ENCODE data around the gene CLP1. TPM values are rescaled to one million over a fixed set of nuclear protein-coding genes. Genes with fewer than 3 reads are reported as not detected.
A peak's percentile ranks its signal among the peaks of the same experiment; 100 is the strongest.

The CLP1 gene
- polyA plus RNA-seq, 1 of the 3 experiments (the other 2 are of a cell fraction), result 18.1 TPM

GRCh38 chr11:57647960-57648800 is 9.4 kb upstream of the CLP1 start:
- peaks cover 27% of the 10 kb centered on the region for H4K20me1 ChIP-seq (ENCODE audit: insufficient read depth)
- peak; percentile 47 for DNase-seq
- POLR2A ChIA-PET, result interaction anchor here (0.5 to 1.8 kb wide), 3 partner anchors 62 to 1715 kb away, joined by 3 to 4 read pairs (median 3); no protein-coding TSS in a partner anchor
- H2AFZ ChIP-seq (ENCODE audit: low read depth), result no peak overlapping the region
- peaks cover 16% of the 10 kb centered on the region for H3F3A ChIP-seq (replicated peaks; ENCODE audit: insufficient read depth)
- no peak overlapping the region for H3K9ac ChIP-seq
- WGBS (ENCODE audit: low lambda C conversion rate), result 61% methylated on average over 13 of the region's 13 CpGs
- no peaks in the 10 kb centered on the region for H3K27me3 ChIP-seq (ENCODE audit: insufficient read depth)
- CTCF ChIA-PET, result interaction anchor here (0.6 to 17.7 kb wide), 9 partner anchors 8 to 191 kb away, joined by 3 to 326 read pairs (median 4); partner anchors contain the start of gene UBE2L6
- no peaks in the 10 kb centered on the region for H3K9me3 ChIP-seq
- peak overlapping the region; percentile 99 for H3K4me2 ChIP-seq
- H3K79me2 ChIP-seq (ENCODE audit: insufficient read depth), result 0 out of 2 replicates have a peak, but pooled peaks cover 3% of the 10 kb centered on the region
- peaks cover 0 to 4% of the 10 kb centered on the region in 2 experiments for H3K36me3 ChIP-seq (replicated peaks in 1 of 2; ENCODE audit: control insufficient read depth in 1 of 2, insufficient read depth in 2 of 2, low read length in 1 of 2)
- no peak overlapping the region for H3K27ac ChIP-seq (ENCODE audit: low read depth in 2 of 2, low read length in 1 of 2)
- no peaks in the 10 kb centered on the region for H3K9me2 ChIP-seq
- peaks cover 16 to 35% of the 10 kb centered on the region in 2 experiments; a peak in 3 of 4 replicates for H3K4me1 ChIP-seq (ENCODE audit: control insufficient read depth in 1 of 2, insufficient read depth in 2 of 2, low read depth in 1 of 2, low read length in 1 of 2)
- peak overlapping the region in 1 of 2 experiments; percentile 68; a peak in 3 of 4 replicates for H3K4me3 ChIP-seq (ENCODE audit: low read depth in 2 of 2, low read length in 1 of 2)
- TF ChIP-seq ELF1 (IDR thresholded peaks at IDR 0.05), result peak; percentile 14; the same call in 1 of the 2 replicates
- TF ChIP-seq EZH2phosphoT487 (IDR thresholded peaks at IDR 0.05; ENCODE audit: borderline replicate concordance, low read depth), result no peak
- TF ChIP-seq YY1 (IDR thresholded peaks at IDR 0.05; ENCODE audit: low read depth), result no peak
- TF ChIP-seq SMC3 (IDR thresholded peaks at IDR 0.05; ENCODE audit: low read depth, low read length), result no peak

- TF ChIP-seq POLR2AphosphoS5 (IDR thresholded peaks at IDR 0.05; ENCODE audit: low read depth, low read length), result no peak
- TF ChIP-seq PBX3 (IDR thresholded peaks at IDR 0.05), result 0 out of 2 replicates have a peak, but pooled peaks have one; percentile 1
- TF ChIP-seq MXI1 (IDR thresholded peaks at IDR 0.05; ENCODE audit: low read depth, low read length), result 0 out of 2 replicates have a peak, but pooled peaks have one; percentile 41
- TF ChIP-seq USF1 (IDR thresholded peaks at IDR 0.05; ENCODE audit: borderline replicate concordance, low read depth), result no peak
- no peak for TF ChIP-seq FOXM1 (IDR thresholded peaks at IDR 0.05; ENCODE audit: low read depth)
- TF ChIP-seq MAX (IDR thresholded peaks at IDR 0.05; ENCODE audit: low read depth), result no peak
- no peak for TF ChIP-seq MEF2A (IDR thresholded peaks at IDR 0.05; ENCODE audit: borderline replicate concordance, low read depth)
- 0 out of 2 replicates have a peak, but pooled peaks have one; percentile 21 for TF ChIP-seq ELF1 (IDR thresholded peaks at IDR 0.05)
- TF ChIP-seq FOSL2 (IDR thresholded peaks at IDR 0.05; ENCODE audit: borderline replicate concordance, low read depth), result no peak
- Histone ChIP-seq H3K36me3 (replicated peaks in 1 of 2; ENCODE audit: control insufficient read depth in 1 of 2, insufficient read depth in 2 of 2, low read length in 1 of 2) (peaks cover 0 to 4% of the 10 kb centered on the region in 2 experiments), H3K27me3 (ENCODE audit: insufficient read depth) (no peaks in the 10 kb centered on the region), H3F3A (replicated peaks; ENCODE audit: insufficient read depth) (peaks cover 16% of the 10 kb centered on the region), H3K4me2 (peak overlapping the region; percentile 99), H3K4me3 (ENCODE audit: low read depth in 2 of 2, low read length in 1 of 2) (peak overlapping the region; percentile 68 to 69), H3K9me3 (no peaks in the 10 kb centered on the region), H3K27ac (ENCODE audit: low read depth in 2 of 2, low read length in 1 of 2) (peak overlapping the region; percentile 4 to 71; a peak in 1 of 4 replicates), H3K9me2 (no peaks in the 10 kb centered on the region), H2AFZ (ENCODE audit: low read depth) (no peak overlapping the region), H3K4me1 (ENCODE audit: control insufficient read depth in 1 of 2, insufficient read depth in 2 of 2, low read depth in 1 of 2, low read length in 1 of 2) (peaks cover 16 to 35% of the 10 kb centered on the region in 2 experiments; a peak in 3 of 4 replicates), H3K9ac (peak overlapping the region; percentile 51), H3K79me2 (ENCODE audit: insufficient read depth) (0 out of 2 replicates have a peak, but pooled peaks cover under 1% of the 10 kb centered on the region), H4K20me1 (ENCODE audit: insufficient read depth) (peaks cover 27% of the 10 kb centered on the region)
- peak; percentile 57 for DNase-seq
- CTCF ChIA-PET, result interaction anchor here (0.6 to 17.7 kb wide), 9 partner anchors 9 to 192 kb away, joined by 3 to 326 read pairs (median 4); partner anchors contain the start of gene UBE2L6
- POLR2A ChIA-PET, result interaction anchor here (1.0 kb wide), 2 partner anchors 81 to 93 kb away, joined by 3 to 4 read pairs; partner anchors contain the start of gene UBE2L6
- 7% methylated on average over 23 of the region's 23 CpGs for WGBS (ENCODE audit: low lambda C conversion rate)
Observed at GRCh38 chr11:57648801-57649735, 8.5 kb upstream of the CLP1 start.
